H1 (cell line): Measurements from ENCODE around the gene RRH. TPM values are rescaled to one million over a fixed set of nuclear protein-coding genes. Genes with fewer than 3 reads are reported as not detected.

Source experiments
- CTCF ChIA-PET: fragments of 300-600 bp; sonication (Branson Sonifier 250); formaldehyde crosslinking; loops from one replicate; lab custom pipeline; 2021; ENCODE audit not compliant: partially characterized antibody; lab: Charles Lee
- POLR2A ChIA-PET: fragments of 300-600 bp; sonication (Branson Sonifier 250); formaldehyde crosslinking; loops from one replicate; lab custom pipeline; 2021; ENCODE audit warnings: inconsistent platforms; ENCODE audit not compliant: partially characterized antibody; lab: Charles Lee
- DNase-seq, 2 experiments: peaks; one replicate each; pipeline versions ENCODE4 v3.0.0 to v3.0.0-alpha.2; 2010 to 2022; ENCODE audit warnings: low spot score in 2 of 2, low read depth in 1 of 2, mixed read lengths in 1 of 2
- FAIRE-seq: peaks from 2 replicates; lab custom pipeline; 2011; peaks lifted over from hg19 to GRCh38; lab: Jason Lieb, UNC
- H2AFZ ChIP-seq: 2 replicates; pipeline ENCODE4 v1.8.1; 2012; ENCODE audit warnings: low read length, inconsistent platforms
- H2AK5ac ChIP-seq: 2 replicates; pipeline ENCODE4 v1.6.1; 2013; ENCODE audit warnings: low read depth, low read length
- H2BK120ac ChIP-seq: replicated peaks from 2 replicates; pipeline ENCODE3; 2013; ENCODE audit warnings: low read depth, low read length, inconsistent platforms
- H2BK12ac ChIP-seq: 2 replicates; pipeline ENCODE4 v1.6.1; 2013; ENCODE audit warnings: low read depth, low read length
- H2BK15ac ChIP-seq: 2 replicates; pipeline ENCODE4 v1.6.1; 2013; ENCODE audit warnings: low read length
- H2BK20ac ChIP-seq: 2 replicates; pipeline ENCODE4 v1.6.1; 2013; ENCODE audit warnings: low read length
- H2BK5ac ChIP-seq: 2 replicates; pipeline ENCODE4 v1.6.1; 2013; ENCODE audit warnings: low read depth, low read length
- H3K14ac ChIP-seq: 2 replicates; pipeline ENCODE4 v1.6.1; 2013; ENCODE audit warnings: inconsistent platforms; ENCODE audit not compliant: insufficient read length
- H3K18ac ChIP-seq: 2 replicates; pipeline ENCODE4 v1.6.1; 2013; ENCODE audit warnings: low read length; ENCODE audit errors: extremely low read depth
- H3K23ac ChIP-seq: 2 replicates; pipeline ENCODE4 v1.6.1; 2013; ENCODE audit warnings: inconsistent platforms; ENCODE audit not compliant: insufficient read length
- H3K23me2 ChIP-seq: 2 replicates; pipeline ENCODE4 v1.6.1; 2013; ENCODE audit warnings: low read depth, low read length
- H3K27ac ChIP-seq: 2 replicates; pipeline ENCODE4 v1.6.1; 2011; ENCODE audit warnings: low read depth, low read length, inconsistent platforms
- H3K27me3 ChIP-seq, 4 experiments: replicated peaks in 1 of 4; 1 replicate in 1 of 4; 2 replicates in 3 of 4; pipeline versions ENCODE4 v1.6.1 to v1.8.1; 2011 to 2013; ENCODE audit warnings: low read length in 3 of 4, mild to moderate bottlenecking in 3 of 4, inconsistent platforms in 2 of 4, mixed read lengths in 2 of 4, moderate library complexity in 1 of 4; ENCODE audit not compliant: control insufficient read depth in 3 of 4, insufficient read depth in 3 of 4; ENCODE audit errors: extremely low read depth in 1 of 4
- H3K36me3 ChIP-seq, 4 experiments: 2 replicates each; pipeline versions ENCODE4 v1.6.1 to v1.8.1; 2011 to 2013; ENCODE audit warnings: mild to moderate bottlenecking in 4 of 4, low read length in 3 of 4, moderate library complexity in 2 of 4, control low read depth in 1 of 4, inconsistent platforms in 1 of 4; ENCODE audit not compliant: insufficient read depth in 4 of 4, control insufficient read depth in 2 of 4
- H3K4ac ChIP-seq: replicated peaks from 2 replicates; pipeline ENCODE3; 2013; ENCODE audit warnings: low read length, low read depth, mixed read lengths, inconsistent platforms; ENCODE audit not compliant: insufficient read length
- H3K4me1 ChIP-seq, 4 experiments: replicated peaks in 1 of 4; 1 replicate in 1 of 4; 2 replicates in 3 of 4; pipeline versions ENCODE4 v1.6.1 to v1.8.1; 2011 to 2013; ENCODE audit warnings: low read length in 3 of 4, inconsistent platforms in 2 of 4, mixed read lengths in 1 of 4; ENCODE audit not compliant: insufficient read depth in 4 of 4, control insufficient read depth in 3 of 4
- H3K4me2 ChIP-seq, 2 experiments: 2 replicates each; pipeline versions ENCODE4 v1.6.1 to v1.8.1; 2011 to 2013; ENCODE audit warnings: low read depth in 2 of 2, low read length in 2 of 2, control low read depth in 1 of 2, inconsistent platforms in 1 of 2, mild to moderate bottlenecking in 1 of 2; ENCODE audit not compliant: insufficient read depth in 1 of 2
- H3K4me3 ChIP-seq, 4 experiments: fragments of 200-600, 300-600 bp in 1 of 4; sonication (generic), shearing (Covaris generic), sonication (Bioruptor Twin) in 1 of 4; 2 replicates each; pipeline versions ENCODE4 v1.5.1 to v1.8.1; 2011 to 2016; ENCODE audit warnings: low read length in 4 of 4, low read depth in 3 of 4, control low read depth in 2 of 4, inconsistent platforms in 2 of 4, mild to moderate bottlenecking in 2 of 4, mixed read lengths in 1 of 4, moderate library complexity in 1 of 4; ENCODE audit not compliant: insufficient read depth in 2 of 4; ENCODE audit errors: extremely low read depth in 1 of 4
- H3K56ac ChIP-seq: replicated peaks from 2 replicates; pipeline ENCODE3; 2013; ENCODE audit warnings: low read depth, mild to moderate bottlenecking, mixed read lengths, low read length, inconsistent platforms; ENCODE audit not compliant: insufficient read length
- H3K79me1 ChIP-seq: 2 replicates; pipeline ENCODE4 v1.6.1; 2013; ENCODE audit warnings: low read depth, low read length, control low read depth
- H3K79me2 ChIP-seq, 2 experiments: 2 replicates each; pipeline versions ENCODE4 v1.6.1 to v1.8.1; 2012 to 2013; ENCODE audit warnings: low read length in 2 of 2, mild to moderate bottlenecking in 2 of 2, inconsistent platforms in 1 of 2; ENCODE audit not compliant: insufficient read depth in 2 of 2, control insufficient read depth in 1 of 2
- H3K9ac ChIP-seq, 4 experiments: replicated peaks in 1 of 4; 1 replicate in 1 of 4; 2 replicates in 3 of 4; pipeline versions ENCODE4 v1.6.1 to v1.8.1; 2011 to 2013; ENCODE audit warnings: low read depth in 3 of 4, low read length in 3 of 4, control low read depth in 2 of 4, mild to moderate bottlenecking in 2 of 4, moderate library complexity in 2 of 4, inconsistent platforms in 1 of 4; ENCODE audit errors: extremely low read depth in 1 of 4
- H3K9me3 ChIP-seq, 2 experiments: 2 replicates each; pipeline versions ENCODE4 v1.6.1 to v1.8.1; 2012 to 2013; ENCODE audit warnings: mild to moderate bottlenecking in 2 of 2, moderate library complexity in 2 of 2, control low read depth in 1 of 2, inconsistent platforms in 1 of 2, low read depth in 1 of 2, low read length in 1 of 2, mixed read lengths in 1 of 2; ENCODE audit not compliant: insufficient read depth in 2 of 2
- H4K20me1 ChIP-seq, 2 experiments: replicated peaks in 1 of 2; 2 replicates each; pipeline versions ENCODE3 to v1.8.1; 2011 to 2013; ENCODE audit warnings: inconsistent platforms in 2 of 2, low read length in 2 of 2, mild to moderate bottlenecking in 1 of 2; ENCODE audit not compliant: insufficient read depth in 2 of 2, control insufficient read depth in 1 of 2
- H4K5ac ChIP-seq: 2 replicates; pipeline ENCODE4 v1.6.1; 2013; ENCODE audit warnings: low read length, low read depth, mixed read lengths, inconsistent platforms; ENCODE audit not compliant: insufficient read length
- H4K8ac ChIP-seq: 2 replicates; pipeline ENCODE4 v1.8.0; 2013; ENCODE audit warnings: mild to moderate bottlenecking, moderate library complexity, low read length, inconsistent platforms; ENCODE audit not compliant: insufficient read depth; ENCODE audit errors: extremely low read depth
- H4K91ac ChIP-seq: replicated peaks from 2 replicates; pipeline ENCODE3; 2013; ENCODE audit warnings: low read length, mixed read lengths, inconsistent platforms; ENCODE audit not compliant: insufficient read length
- ASH2L ChIP-seq: fragments of 200-600, 300-600 bp; sonication (generic); IDR thresholded peaks from one replicate; pipeline ENCODE4 v1.7.1; 2017; ENCODE audit warnings: low read length
- CHD1 ChIP-seq: IDR thresholded peaks from 2 replicates; pipeline ENCODE4 v1.6.1; 2012; ENCODE audit warnings: low read depth, low read length, improper control_type of control experiment
- CTBP2 ChIP-seq: IDR thresholded peaks from 2 replicates; pipeline ENCODE4 v1.7.0; 2011; ENCODE audit warnings: borderline replicate concordance, mild to moderate bottlenecking, moderate library complexity, mixed read lengths, low read length; ENCODE audit not compliant: insufficient read depth, insufficient read length
- HDAC2 ChIP-seq, 2 experiments: fragments of 300-600 bp in 1 of 2; sonication (generic) in 1 of 2; IDR thresholded peaks; 2 replicates each; pipeline ENCODE4 v1.6.1; 2011 to 2012; ENCODE audit warnings: low read depth in 2 of 2, low read length in 2 of 2, mild to moderate bottlenecking in 2 of 2, moderate library complexity in 2 of 2, borderline replicate concordance in 1 of 2, inconsistent platforms in 1 of 2
- KDM5A ChIP-seq: fragments of 200-600 bp; IDR thresholded peaks from 2 replicates; pipeline ENCODE4 v1.7.1; 2012; ENCODE audit warnings: mild to moderate bottlenecking, low read length, inconsistent platforms, mixed read lengths
- POLR2A ChIP-seq, 2 experiments: IDR thresholded peaks; 1 replicate in 1 of 2; 2 replicates in 1 of 2; pipeline ENCODE4 v1.6.1; 2011; ENCODE audit warnings: low read depth in 2 of 2, low read length in 2 of 2, mild to moderate bottlenecking in 2 of 2; ENCODE audit errors: control extremely low read depth in 1 of 2
- POU5F1 ChIP-seq: IDR thresholded peaks from 2 replicates; pipeline ENCODE4 v1.6.1; 2011; ENCODE audit warnings: low read depth, mild to moderate bottlenecking, low read length, moderate library complexity
- SIX5 ChIP-seq: IDR thresholded peaks from 2 replicates; pipeline ENCODE4 v1.6.1; 2011; ENCODE audit warnings: mild to moderate bottlenecking, low read depth, low read length
- TAF1 ChIP-seq: IDR thresholded peaks from 2 replicates; pipeline ENCODE4 v1.6.1; 2011; ENCODE audit warnings: mild to moderate bottlenecking, low read depth, low read length
- WGBS, 2 experiments: shearing (Covaris generic) in 1 of 2; methylation state at CpG; one replicate each; pipeline versions ENCODE4 v1.1.6 to v1.1.7; 2013 to 2015; ENCODE audit warnings: low lambda C conversion rate in 2 of 2, mixed read lengths in 2 of 2, inconsistent platforms in 1 of 2, low coverage in 1 of 2, missing lambda C conversion rate in 1 of 2; ENCODE audit not compliant: insufficient replicate concordance in 2 of 2, insufficient coverage in 1 of 2, insufficient read length in 1 of 2; ENCODE audit errors: extremely low coverage in 1 of 2, missing lambda C conversion rate in 1 of 2; 5-methylcytosine and 5-hydroxymethylcytosine counted together
- polyA plus RNA-seq, 7 experiments: library from polyadenylated mRNA; depleted of rRNA in 3 of 7; stranded (reverse) in 5 of 7; unstranded in 2 of 7; fragments of >200 nt in 5 of 7; fragments of 200-250 nt in 2 of 7; gene quantifications; 1 replicate in 5 of 7; 2 replicates in 1 of 7; 4 replicates in 1 of 7; pipeline versions ENCODE4 v1.2.1 to v1.2.3, GENCODE V29; 2011 to 2013; ENCODE audit warnings: missing spikeins in 2 of 7, mixed read lengths in 2 of 7
- total RNA-seq: library from RNA; stranded (reverse); fragmentation: NEBNext Ultra II Directional; extraction: Animal tissue kit (Norgen Biotek cat#: 25700); gene quantifications from 2 replicates; pipeline ENCODE4 v1.2.1, GENCODE V29; 2021
- TF ChIP-seq, protein P1 (sequence below): IDR thresholded peaks from 2 replicates; pipeline ENCODE4 v1.6.1; 2011; ENCODE audit warnings: low read depth, mild to moderate bottlenecking, low read length; ENCODE audit not compliant: insufficient read depth
- TF ChIP-seq, protein P2 (sequence below): IDR thresholded peaks from 2 replicates; pipeline ENCODE4 v1.6.1; 2012; ENCODE audit warnings: inconsistent platforms
- TF ChIP-seq, protein P3 (sequence below): IDR thresholded peaks from 2 replicates; pipeline ENCODE4 v1.6.1; 2011; ENCODE audit warnings: low read length, improper control_type of control experiment

The RRH gene
- total and polyA plus RNA-seq, 2 of the 8 experiments (the other 6 are each of a cell fraction or from before 2014, with no cell fraction given), result 0.38 TPM; not detected in 1

DNA sequence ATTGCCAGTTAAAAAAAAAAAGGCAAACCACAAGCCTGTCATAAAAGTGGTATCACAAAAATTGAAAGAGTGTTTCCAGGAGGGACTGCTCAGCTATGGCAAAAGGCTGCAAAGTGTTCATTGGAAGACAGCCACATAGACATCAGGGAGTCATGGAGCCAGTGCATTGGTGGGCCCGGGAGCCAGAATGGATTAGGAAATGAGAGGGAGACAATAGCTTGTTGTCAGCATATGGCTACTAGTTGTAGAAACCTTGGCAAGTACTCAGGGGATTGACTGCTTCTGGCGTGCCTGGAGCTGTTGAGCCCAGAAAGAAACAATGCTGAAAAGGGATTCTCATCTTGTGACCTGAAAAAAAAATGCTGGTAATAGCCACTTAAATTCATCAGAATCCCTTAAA is 7.2 kb upstream of the RRH start:
- Histone ChIP-seq H3K79me2 (peaks cover 14 to 56% of the 10 kb centered on the region in 2 experiments), H4K5ac (no peak overlapping the region), H3K18ac (no peak overlapping the region), H3K27ac (no peak overlapping the region), H3K9me3 (no peaks in the 10 kb centered on the region), H3K4me2 (no peak overlapping the region), H2BK15ac (no peak overlapping the region), H3K23me2 (peaks cover 5% of the 10 kb centered on the region), H3K9ac (no peak overlapping the region), H2BK5ac (no peak overlapping the region), H3K36me3 (peaks cover 10 to 82% (median 45%) of the 10 kb centered on the region in 4 experiments), H3K4me1 (no peaks in the 10 kb centered on the region; a peak in 1 of 7 replicates), H2BK20ac (no peak overlapping the region), H4K8ac (no peak overlapping the region), H2AK5ac (no peak overlapping the region), H2BK12ac (no peak overlapping the region), H2AFZ (no peak overlapping the region), H3K23ac (no peak overlapping the region), H3K56ac (no peak overlapping the region), H4K91ac (no peak overlapping the region), H3K4ac (no peak overlapping the region), H3K14ac (no peak overlapping the region), H2BK120ac (no peak overlapping the region), H3K79me1 (peaks cover 3% of the 10 kb centered on the region), H3K27me3 (no peaks in the 10 kb centered on the region), H4K20me1 (peaks cover 0 to 2% of the 10 kb centered on the region in 2 experiments), H3K4me3 (no peak overlapping the region)
- 94% methylated on average over 2 of the region's 2 CpGs; no CpG with 5 or more reads in 1 of the 2 experiments for WGBS, 2 experiments
- FAIRE-seq (no peak), DNase-seq (no peak)
- ChIA-PET CTCF (interaction anchor here (0.7 to 1.4 kb wide), 2 partner anchors 25 to 158 kb away, joined by 3 to 4 read pairs; no protein-coding TSS in a partner anchor), POLR2A (interaction anchor here (0.7 kb wide), 1 partner anchor 264 kb away, joined by 3 read pairs; no protein-coding TSS in a partner anchor)
- TF ChIP-seq CTBP2 (no peak), POU5F1 (no peak), ASH2L (no peak), POLR2A (IDR thresholded peaks at IDR 0.05; ENCODE audit: control extremely low read depth in 1 of 2, low read depth in 2 of 2, low read length in 2 of 2) (no peak), SIX5 (no peak), HDAC2 (IDR thresholded peaks at IDR 0.05; ENCODE audit: borderline replicate concordance in 1 of 2, low read depth in 2 of 2, low read length in 2 of 2) (no peak), KDM5A (no peak), CHD1 (no peak), TAF1 (no peak)
- TF ChIP-seq, protein P1, sequence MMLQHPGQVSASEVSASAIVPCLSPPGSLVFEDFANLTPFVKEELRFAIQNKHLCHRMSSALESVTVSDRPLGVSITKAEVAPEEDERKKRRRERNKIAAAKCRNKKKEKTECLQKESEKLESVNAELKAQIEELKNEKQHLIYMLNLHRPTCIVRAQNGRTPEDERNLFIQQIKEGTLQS, result no peak
- TF ChIP-seq, protein P2, sequence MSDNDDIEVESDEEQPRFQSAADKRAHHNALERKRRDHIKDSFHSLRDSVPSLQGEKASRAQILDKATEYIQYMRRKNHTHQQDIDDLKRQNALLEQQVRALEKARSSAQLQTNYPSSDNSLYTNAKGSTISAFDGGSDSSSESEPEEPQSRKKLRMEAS, result no peak
- TF ChIP-seq, protein P3, sequence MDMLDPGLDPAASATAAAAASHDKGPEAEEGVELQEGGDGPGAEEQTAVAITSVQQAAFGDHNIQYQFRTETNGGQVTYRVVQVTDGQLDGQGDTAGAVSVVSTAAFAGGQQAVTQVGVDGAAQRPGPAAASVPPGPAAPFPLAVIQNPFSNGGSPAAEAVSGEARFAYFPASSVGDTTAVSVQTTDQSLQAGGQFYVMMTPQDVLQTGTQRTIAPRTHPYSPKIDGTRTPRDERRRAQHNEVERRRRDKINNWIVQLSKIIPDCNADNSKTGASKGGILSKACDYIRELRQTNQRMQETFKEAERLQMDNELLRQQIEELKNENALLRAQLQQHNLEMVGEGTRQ, result no peak
